Ureter (tissue), 1 donor: ENCODE measurements around the gene LRP3. TPM values are rescaled to one million over a fixed set of nuclear protein-coding genes. Genes with fewer than 3 reads are reported as not detected.
"Not testable (repeated sequence)": the region's sequence is repeated elsewhere in the genome, so short reads cannot be mapped to it uniquely, and the experiment has no call there.

Experiments
- DNase-seq: peaks from one replicate; pipeline ENCODE4 v3.0.0-alpha.2; 2020; ENCODE audit warnings: low spot score
- total RNA-seq: library from RNA; stranded (reverse); gene quantifications from one replicate; pipeline ENCODE4 v1.2.4, GENCODE V29; 2023
- donor health status: DM: yes; HTN: yes; CAD: no.

The LRP3 gene
- total RNA-seq, 1 donor from 2014 or later: 15.0 TPM

- DNase-seq: no peak
These were observed 23.8 kb downstream of the LRP3 start for GRCh38 chr19:33217881-33218280.

DNA sequence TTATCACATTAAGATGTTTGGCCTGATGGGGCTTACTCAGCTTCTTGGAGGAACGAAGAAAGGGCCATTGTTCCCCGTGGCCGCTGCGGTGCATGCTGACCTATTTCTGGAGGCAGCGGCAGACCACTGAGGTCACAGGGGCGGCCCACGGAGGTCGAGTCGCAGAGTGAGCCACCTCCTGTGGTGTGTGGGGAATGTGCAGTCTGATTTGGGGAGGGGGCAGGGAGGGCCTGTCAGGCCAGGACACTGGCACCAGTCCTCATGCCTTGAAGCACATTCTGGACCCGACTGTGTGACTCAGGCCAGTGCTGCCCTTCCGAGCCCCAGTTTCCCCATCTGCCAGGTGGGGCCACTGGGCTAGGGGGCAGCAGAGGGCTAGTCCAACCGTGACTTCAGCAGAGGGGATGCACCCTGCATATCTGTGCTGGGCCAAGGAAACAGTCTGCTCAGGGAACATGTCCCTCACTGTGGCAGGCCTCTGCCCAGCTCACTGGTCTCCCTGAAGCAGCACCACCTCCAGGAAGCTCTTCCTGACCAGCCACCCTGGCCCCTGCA, 25.2 kb downstream of the LRP3 start:
- no peak for DNase-seq

GRCh38 chr19:33220115-33220514, 26.0 kb downstream of the LRP3 start:
- DNase-seq: no peak

- no peak for DNase-seq
These were observed 26.6 kb downstream of the LRP3 start for GRCh38 chr19:33220735-33221134.

GRCh38 chr19:33221638-33222037, 27.5 kb downstream of the LRP3 start:
- no peak for DNase-seq

DNA sequence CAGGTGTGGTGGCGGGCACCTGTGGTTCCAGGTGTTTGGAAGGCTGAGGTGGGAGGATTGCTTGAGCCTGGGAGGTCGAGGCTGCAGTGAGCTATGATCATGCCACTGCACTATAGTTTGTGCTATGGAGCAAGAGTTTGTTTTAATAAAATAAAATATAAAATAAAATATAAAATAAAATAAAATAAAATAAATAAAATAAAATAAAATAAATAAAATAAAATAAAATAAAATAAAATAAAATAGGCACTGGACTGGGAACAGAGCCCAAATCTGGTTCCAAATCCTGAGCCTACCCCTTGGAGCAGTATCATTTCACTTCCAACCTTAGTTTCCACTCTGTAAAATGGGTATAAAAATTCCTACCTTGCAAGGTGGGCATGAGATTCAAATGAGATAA, 28.1 kb downstream of the LRP3 start:
- DNase-seq: not testable (repeated sequence)

GRCh38 chr19:33224694-33225457, 30.7 kb downstream of the LRP3 start:
- DNase-seq: no peak

DNA sequence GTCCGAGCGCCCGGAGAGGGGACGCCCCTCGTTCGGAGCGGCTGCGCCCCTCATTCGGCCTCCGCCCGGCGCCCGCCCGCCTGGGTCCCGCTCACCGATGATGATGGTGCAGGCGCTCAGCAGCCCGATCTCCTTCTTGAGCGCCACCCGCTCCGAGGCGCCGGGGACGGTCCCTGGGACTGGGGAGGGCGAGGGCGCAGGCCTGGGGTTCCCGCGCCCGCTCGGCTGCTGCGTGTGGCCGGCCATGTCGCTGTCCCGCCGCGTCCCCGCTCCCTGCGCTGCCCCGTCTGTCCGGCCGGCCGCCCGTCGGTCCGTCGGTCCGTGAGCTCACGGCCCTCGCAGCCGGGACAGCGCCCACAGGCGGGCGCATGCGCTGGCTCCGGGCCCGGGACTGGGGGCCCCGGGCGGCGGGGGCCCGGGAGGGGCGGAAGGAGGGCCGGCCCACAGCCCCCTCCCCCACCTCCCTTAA, 31.4 kb downstream of the LRP3 start, which contains the start of gene SLC7A10:
SLC7A10 (minus strand) TSS at position 393 of the 469 bp plus-strand sequence; CDS start at position 246, 147 bp downstream.
- no peak for DNase-seq

DNA sequence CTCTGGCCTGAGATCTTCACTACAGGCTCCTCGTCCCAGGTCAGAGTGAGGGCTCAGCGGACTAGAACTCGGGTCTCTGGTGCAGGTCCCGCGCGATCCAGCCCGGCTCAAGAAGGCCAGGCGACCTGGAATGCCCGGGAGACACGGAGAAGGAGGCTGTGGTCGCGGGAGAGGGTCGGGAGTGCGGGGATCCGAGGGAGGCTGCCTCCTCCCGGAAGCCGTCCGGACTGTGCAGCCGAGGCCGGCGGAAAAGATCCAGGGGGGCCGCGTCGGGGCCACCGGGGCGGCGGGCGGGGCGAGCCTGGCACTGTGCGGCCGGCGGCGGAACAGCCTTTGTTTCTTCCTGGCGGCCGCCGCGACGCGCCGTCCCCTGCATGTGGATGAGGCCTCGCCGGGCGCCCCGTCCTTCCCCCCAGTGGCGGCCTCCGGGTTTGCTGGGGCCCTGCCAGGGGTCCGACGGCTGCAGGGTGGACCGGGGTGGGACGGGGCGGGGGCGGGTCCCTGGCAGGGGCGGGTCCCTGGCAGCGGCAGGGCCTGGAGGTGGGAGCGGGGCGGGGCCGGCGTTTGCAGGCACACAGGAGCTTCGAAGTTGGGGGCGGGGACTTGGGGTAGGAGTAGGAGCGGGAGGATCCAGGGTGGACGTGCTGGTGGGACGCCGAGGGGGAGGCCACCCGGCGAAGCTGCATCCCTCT, 32.6 kb downstream of the LRP3 start:
- DNase-seq: no peak

GRCh38 chr19:33227242-33227650, 33.1 kb downstream of the LRP3 start:
- no peak for DNase-seq

DNA sequence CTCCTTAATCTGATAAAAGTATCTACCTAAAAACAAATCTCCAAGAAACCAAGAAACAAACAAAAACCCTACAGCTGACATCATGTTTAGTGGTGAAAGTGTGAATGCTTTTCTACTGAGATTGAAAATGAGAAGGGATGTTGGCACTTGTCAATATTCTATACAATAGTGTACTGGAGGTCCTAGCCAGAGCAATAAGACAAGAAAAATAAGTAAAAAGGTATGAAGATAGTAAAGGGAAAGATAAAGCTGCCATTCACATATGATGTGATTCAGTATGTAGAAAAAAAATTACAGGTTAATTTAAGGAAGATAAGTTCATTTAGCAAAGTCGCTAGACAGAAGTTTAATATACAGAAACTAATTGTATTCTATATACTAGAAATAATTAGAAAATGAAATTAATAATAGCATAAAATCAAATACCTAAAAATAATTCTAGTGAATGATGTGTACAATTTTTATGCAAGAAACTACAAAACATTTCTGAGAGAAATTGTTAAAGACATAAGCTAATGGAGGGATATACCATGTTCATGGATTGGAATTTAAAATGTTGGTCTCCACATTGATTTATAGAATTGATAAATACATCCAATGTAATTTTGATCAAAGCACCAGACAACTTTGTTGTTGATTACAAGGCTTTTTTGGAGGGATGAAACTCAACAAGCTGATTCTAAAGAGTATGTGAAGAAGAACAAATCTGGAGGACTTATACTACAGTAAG, 33.9 kb downstream of the LRP3 start:
- DNase-seq: no peak

DNA sequence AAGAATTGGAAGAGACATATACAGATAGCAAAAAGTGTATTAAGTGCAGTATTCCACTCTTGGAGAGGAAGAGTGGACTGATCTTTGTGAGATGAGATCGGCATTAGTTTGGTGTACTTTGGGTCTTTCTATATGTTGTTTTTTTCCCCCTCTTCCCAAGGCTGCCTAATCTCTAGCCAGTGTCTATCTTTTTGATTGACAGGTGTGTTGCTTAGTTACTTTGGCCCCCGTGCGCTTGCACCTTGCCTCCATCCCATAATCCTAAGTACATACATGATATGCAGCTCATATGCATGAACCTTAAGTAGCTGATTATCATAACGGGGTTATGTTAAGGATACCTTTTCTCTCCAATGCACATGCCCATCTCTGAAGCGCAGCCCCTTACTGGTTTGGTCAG, 35.8 kb downstream of the LRP3 start:
- no peak for DNase-seq

GRCh38 chr19:33231511-33231910, 37.4 kb downstream of the LRP3 start:
- no peak for DNase-seq

- DNase-seq: no peak
These were observed 38.5 kb downstream of the LRP3 start for GRCh38 chr19:33232656-33233055.

- no peak for DNase-seq
These were observed 39.1 kb downstream of the LRP3 start for GRCh38 chr19:33233056-33233873.

DNA sequence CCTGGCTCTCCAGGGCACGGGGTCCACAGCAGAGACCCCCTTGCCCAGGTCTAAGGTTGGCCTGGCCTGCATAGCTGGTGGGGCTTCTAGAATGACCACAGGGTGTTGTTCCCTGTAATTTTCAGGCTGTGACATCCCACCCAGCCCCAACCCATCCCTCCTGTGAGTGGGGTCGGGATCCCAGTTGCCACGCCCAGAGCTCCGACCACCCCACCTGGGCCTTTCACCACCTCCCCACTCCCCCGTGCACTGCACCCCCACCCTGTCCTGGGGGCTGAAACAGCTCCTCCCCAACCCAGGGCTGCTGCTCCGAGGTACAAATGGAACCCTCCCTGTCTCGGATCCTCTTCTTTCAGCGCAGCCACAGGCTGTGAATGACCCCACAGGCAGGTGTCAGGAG, 40.0 kb downstream of the LRP3 start:
- DNase-seq: no peak

GRCh38 chr19:33234736-33235135, 40.6 kb downstream of the LRP3 start:
- DNase-seq: no peak

DNA sequence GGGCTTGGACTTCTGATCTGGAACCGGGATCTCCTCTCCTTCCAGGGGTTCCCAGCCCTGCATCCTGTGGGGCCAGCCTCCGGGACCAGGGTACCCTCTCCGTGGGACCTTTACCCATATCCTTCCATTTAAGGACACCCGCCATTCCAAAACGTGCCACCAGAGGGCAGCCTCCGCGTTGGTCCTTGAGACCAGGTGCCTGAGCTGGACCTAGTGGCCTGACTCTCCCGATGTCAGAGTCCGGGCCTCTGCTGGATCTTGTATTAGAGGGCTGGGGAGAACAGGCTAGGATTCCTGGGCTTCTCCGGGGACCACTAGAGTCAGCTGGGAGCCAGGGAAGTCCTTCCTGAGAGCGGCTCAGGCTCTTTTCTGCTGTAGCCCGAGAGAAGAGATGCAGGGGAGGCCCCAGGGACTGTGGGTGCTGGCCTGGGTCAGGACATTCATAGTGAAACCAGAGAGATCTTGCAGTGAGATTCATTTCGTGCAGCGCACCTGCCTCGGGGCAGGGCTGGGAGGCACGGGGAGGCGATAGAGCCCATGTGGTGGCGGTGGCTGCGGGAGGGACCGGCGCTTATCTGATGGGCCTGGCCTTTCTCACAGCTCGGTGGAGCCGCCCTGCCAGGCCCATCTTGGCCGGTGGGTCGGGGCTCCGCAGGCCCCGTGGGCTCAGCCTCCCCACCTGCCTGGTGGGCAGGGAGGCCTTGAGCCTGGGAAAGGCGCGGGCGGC, 41.3 kb downstream of the LRP3 start:
- peak; percentile 80 for DNase-seq

DNA sequence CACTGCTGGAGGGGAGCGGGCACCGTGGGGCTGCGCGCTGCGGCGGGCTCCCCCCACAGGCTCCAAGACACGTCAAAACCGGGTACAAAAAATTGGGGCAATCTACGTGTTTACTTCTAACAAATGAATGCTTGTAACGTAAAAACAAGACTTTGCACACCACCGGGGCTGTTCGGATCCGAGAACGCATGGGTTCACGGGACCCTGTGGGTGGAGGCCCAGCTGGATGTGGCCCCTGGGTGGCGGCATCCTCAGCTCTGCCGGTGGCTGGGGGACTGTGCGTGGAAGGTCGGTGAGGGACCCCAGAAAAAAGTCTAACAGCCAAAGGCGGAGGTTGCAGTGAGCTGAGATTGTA, 41.8 kb downstream of the LRP3 start:
- DNase-seq: no peak

DNA sequence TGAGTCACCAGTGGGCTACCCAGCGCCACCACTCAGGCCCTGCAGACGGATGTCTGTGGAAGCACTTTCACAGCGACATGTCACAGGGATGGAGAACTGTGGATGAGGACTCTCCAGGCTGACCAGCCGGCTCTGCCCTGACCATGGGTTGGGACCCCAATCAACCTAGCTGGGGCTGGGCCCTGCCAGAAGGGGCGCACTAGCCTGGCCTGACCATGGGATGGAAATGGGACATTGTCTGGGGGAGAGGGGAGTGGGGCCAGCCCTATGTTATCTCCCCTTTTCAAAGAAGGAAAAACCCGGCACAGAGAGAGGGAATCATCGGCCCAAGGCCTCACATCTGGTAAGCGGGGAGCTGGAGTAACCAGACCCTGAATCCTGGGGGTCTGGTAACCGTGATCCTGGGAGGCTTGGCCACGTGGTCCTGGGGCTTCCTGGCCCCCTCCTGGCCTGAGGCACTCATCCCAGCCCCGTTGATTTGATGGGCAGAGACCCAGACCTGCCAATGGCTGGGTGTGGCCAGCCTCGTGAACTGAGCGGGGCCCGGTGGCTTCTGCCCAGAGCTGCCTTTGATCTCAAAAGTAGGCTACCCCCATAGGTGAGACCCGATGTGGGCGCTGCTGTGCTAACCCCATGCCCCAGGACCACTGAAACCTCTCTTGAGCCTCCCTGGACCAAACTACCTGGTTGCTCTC, 42.7 kb downstream of the LRP3 start:
- DNase-seq: no peak
